ENCODE results near the gene NPEPPS. TPM values are rescaled to one million over a fixed set of nuclear protein-coding genes. Genes with fewer than 3 reads are reported as not detected.

The NPEPPS gene
- total RNA-seq, 2 experiments from 2014 or later = 74.4 to 84.5 TPM

DNA sequence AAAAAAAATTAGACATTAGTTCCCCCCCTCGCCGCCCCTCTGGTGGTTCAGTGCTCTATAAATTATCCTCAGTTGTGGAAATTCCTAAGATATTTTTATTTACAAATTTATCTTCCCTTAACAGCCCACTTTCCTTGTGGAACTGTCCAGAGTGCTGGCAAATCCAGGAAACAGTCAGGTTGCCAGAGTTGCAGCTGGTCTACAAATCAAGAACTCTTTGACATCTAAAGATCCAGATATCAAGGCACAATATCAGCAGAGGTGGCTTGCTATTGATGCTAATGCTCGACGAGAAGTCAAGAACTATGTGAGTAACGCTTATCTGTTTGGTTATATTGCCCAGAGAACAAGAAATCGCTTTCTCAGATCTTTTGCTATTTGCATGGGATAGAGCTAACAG, 121.7 kb downstream of the NPEPPS start:
- H3K27me3 Mint-ChIP-seq (ENCODE audit: low read depth) = no peaks in the 10 kb centered on the region
- no peak for DNase-seq
- H3K4me3 Mint-ChIP-seq = peak overlapping the region; percentile 43
- peaks cover 72% of the 10 kb centered on the region for H3K4me1 Mint-ChIP-seq (ENCODE audit: low read depth)
- no peaks in the 10 kb centered on the region for H3K9me3 Mint-ChIP-seq
- CTCF ChIA-PET = interaction anchor here (0.5 to 5.8 kb wide), 3 partner anchors 12 to 30 kb away, joined by 3 to 45 read pairs (median 3); no protein-coding TSS in a partner anchor
- intact Hi-C loops (cut with micrococcal nuclease) = no loop called here
- H3K36me3 Mint-ChIP-seq (ENCODE audit: low read depth) = peaks cover 63% of the 10 kb centered on the region
- peak overlapping the region; percentile 51 for H3K27ac Mint-ChIP-seq

DNA sequence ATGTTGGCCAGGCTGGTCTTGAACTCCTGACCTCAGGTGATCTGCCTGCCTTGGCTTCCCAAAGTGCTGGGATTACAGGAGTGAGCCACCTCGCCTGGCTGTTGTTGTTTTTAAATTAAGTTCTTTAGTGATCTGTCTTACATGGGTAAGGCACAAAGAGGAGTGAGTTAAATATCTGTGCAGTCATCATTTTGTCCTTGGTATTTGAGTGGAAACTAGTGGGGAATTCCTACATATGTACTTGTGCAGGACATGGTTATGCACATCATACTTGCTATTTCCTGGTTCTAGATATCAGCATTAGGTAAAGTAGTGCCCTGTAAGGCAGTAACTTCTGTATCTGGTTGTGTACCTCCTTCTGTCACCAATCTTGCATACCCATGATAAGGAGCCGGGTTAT, 122.5 kb downstream of the NPEPPS start:
- DNase-seq = no peak
- peaks cover 67% of the 10 kb centered on the region for H3K36me3 Mint-ChIP-seq (ENCODE audit: low read depth)
- H3K27me3 Mint-ChIP-seq (ENCODE audit: low read depth) = no peaks in the 10 kb centered on the region
- intact Hi-C loops (cut with micrococcal nuclease) = no loop called here
- H3K4me3 Mint-ChIP-seq = peak overlapping the region; percentile 2
- H3K9me3 Mint-ChIP-seq = no peaks in the 10 kb centered on the region
- H3K27ac Mint-ChIP-seq = peak overlapping the region; percentile 38
- H3K4me1 Mint-ChIP-seq (ENCODE audit: low read depth) = peaks cover 69% of the 10 kb centered on the region
- CTCF ChIA-PET = interaction anchor here (1.2 to 5.8 kb wide), 2 partner anchors 11 to 18 kb away, joined by 4 to 45 read pairs; no protein-coding TSS in a partner anchor

DNA sequence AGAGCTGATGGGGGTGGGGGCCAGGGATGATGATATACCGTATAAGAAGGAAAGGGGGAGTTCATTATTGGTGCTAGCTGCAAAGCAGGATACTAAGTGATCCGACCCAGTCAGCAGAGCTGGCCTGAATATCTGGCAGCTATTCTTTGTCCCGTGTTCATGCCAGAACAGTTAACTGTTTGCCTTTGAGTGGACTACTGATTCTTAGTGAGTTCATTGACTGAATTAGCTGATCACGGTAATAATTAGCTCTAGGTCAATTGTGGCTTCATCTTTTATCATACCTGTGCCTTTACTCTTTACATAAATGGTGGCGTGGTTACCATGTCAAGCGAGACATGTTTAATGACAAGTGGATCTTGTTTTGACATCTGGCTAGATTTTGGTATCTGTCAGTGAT, 124.1 kb downstream of the NPEPPS start:
- Mint-ChIP-seq H3K4me3 (no peak overlapping the region), H3K36me3 (ENCODE audit: low read depth) (peaks cover 74% of the 10 kb centered on the region), H3K27ac (peak overlapping the region; percentile 76), H3K9me3 (no peaks in the 10 kb centered on the region), H3K4me1 (ENCODE audit: low read depth) (peaks cover 75% of the 10 kb centered on the region), H3K27me3 (ENCODE audit: low read depth) (no peaks in the 10 kb centered on the region)
- DNase-seq = no peak
- CTCF ChIA-PET = interaction anchor here (5.8 kb wide), 1 partner anchor 9 kb away, joined by 45 read pairs; no protein-coding TSS in a partner anchor
- intact Hi-C loops (cut with micrococcal nuclease) = no loop called here

DNA sequence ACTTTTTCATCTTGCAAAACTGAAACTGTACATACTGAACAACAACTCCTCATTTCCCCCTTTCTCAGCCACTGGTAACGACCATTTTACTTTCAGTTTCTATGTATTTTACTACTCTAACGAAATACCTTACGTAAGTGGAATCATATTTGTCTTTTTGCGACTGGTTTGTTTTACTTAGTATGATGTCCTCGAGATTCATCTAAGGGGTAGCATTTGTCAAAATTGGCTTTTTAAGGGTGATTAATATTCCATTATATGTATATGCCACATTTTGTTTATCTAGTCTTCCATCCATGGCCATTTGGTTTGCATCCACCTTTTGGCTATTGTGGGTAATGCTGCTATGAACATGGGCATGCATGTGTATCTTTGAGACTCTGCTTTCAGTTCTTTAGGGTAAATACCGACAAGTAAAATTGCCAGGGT, 129.2 kb downstream of the NPEPPS start:
- Mint-ChIP-seq H3K4me3 (peak overlapping the region; percentile 37), H3K36me3 (ENCODE audit: low read depth) (peaks cover 70% of the 10 kb centered on the region), H3K27ac (peak overlapping the region; percentile 80), H3K4me1 (ENCODE audit: low read depth) (peaks cover 67% of the 10 kb centered on the region), H3K9me3 (no peaks in the 10 kb centered on the region), H3K27me3 (ENCODE audit: low read depth) (no peaks in the 10 kb centered on the region)
- DNase-seq = no peak
- intact Hi-C loops (cut with micrococcal nuclease) = loop anchor here (1.0 to 2.0 kb wide), 2 partner anchors 11 to 73 kb away; partner anchors contain the start of genes KPNB1 and TBX21
- CTCF ChIA-PET = interaction anchor here (1.2 kb wide), 1 partner anchor 10 kb away, joined by 5 read pairs; no protein-coding TSS in a partner anchor

DNA sequence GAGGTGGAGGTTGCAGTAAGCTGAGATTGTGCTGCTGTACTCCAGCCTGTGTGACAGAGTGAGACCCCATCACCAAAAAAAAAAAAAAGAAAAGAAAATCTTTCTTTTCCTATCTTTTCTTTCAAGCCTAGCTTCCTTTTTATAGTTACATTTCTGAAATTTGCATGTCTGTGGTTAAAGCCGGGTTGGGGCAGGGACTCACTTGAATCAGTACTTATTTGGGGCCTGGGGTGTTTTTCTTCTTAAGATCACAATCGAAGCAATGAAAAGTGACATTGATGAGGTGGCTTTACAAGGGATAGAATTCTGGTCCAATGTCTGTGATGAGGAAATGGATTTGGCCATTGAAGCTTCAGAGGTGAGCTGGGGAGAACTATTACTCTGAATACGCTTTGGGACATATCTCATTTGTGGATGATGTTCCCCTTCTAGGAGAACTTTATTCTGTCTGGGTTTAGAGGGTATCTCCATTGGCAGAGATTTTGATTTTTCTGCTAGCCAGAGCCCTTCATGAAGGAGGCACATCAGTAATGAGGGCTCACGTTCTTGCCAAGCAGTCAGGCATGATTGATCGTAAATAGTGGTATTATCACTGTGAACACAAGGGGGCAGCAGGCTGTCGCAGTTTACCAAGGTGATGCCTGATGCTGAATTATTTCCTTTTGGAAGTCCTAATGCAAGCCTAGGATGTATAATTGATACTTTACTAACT, 133.2 kb downstream of the NPEPPS start:
- Mint-ChIP-seq H3K27me3 (ENCODE audit: low read depth) (no peaks in the 10 kb centered on the region), H3K9me3 (no peaks in the 10 kb centered on the region), H3K36me3 (ENCODE audit: low read depth) (peaks cover 70% of the 10 kb centered on the region), H3K27ac (peak overlapping the region; percentile 87), H3K4me3 (no peak overlapping the region), H3K4me1 (ENCODE audit: low read depth) (peaks cover 41% of the 10 kb centered on the region)
- peak; percentile 80 for DNase-seq
- CTCF ChIA-PET = interaction anchor here (0.5 to 5.2 kb wide), 21 partner anchors 10 to 167 kb away, joined by 3 to 45 read pairs (median 5); partner anchors contain the start of genes KPNB1 and TBX21
- intact Hi-C loops (cut with micrococcal nuclease) = loop anchor here (1.0 to 2.0 kb wide), 4 partner anchors 31 to 138 kb away; partner anchors contain the start of gene TBKBP1

DNA sequence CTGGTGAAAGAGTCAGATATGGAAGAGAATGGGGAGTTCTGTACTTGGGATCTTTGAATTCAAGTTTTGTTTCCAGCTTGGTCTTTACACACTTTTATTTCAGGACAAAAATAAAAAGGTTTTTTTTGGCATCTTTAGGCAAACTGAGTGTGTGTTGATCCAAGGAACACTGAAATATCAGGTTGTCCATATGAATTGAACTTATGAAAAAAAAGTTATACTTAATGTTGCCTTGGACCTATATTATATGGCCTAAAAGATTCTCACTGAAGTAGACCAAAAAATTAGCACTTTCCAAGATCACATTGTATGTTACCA, 133.7 kb downstream of the NPEPPS start:
- Mint-ChIP-seq H3K4me1 (ENCODE audit: low read depth) (peaks cover 44% of the 10 kb centered on the region), H3K36me3 (ENCODE audit: low read depth) (peaks cover 73% of the 10 kb centered on the region), H3K9me3 (no peaks in the 10 kb centered on the region), H3K27ac (peak overlapping the region; percentile 87), H3K4me3 (no peak overlapping the region), H3K27me3 (ENCODE audit: low read depth) (no peaks in the 10 kb centered on the region)
- CTCF ChIA-PET = interaction anchor here (0.6 to 5.2 kb wide), 14 partner anchors 10 to 275 kb away, joined by 3 to 45 read pairs (median 12); partner anchors contain the start of genes KPNB1 and TBX21
- no peak for DNase-seq
- intact Hi-C loops (cut with micrococcal nuclease) = loop anchor here (1.0 to 2.0 kb wide), 4 partner anchors 30 to 138 kb away; partner anchors contain the start of gene TBKBP1

DNA sequence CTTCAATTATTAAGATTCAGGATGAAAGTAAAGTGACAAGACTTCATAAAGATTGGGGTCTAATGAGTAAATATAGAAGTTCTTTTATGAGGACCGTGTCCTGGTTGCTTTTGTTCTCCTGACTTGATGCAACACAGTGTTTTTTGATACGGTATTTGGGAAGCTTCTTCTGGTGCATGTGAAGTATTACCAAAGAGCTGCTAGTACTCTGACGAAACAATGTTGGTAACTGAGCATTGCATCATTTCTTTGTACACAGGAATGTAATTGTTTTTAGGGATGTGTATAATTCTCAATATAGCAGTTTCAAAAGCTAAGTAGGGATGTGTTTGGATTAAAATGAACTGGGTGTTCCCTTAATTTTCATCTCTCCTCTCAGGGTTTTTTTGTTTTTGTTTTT, 134.7 kb downstream of the NPEPPS start:
- Mint-ChIP-seq H3K4me3 (no peak overlapping the region), H3K36me3 (ENCODE audit: low read depth) (peaks cover 77% of the 10 kb centered on the region), H3K27me3 (ENCODE audit: low read depth) (no peaks in the 10 kb centered on the region), H3K9me3 (no peaks in the 10 kb centered on the region), H3K4me1 (ENCODE audit: low read depth) (peaks cover 43% of the 10 kb centered on the region), H3K27ac (peak overlapping the region; percentile 41)
- intact Hi-C loops (cut with micrococcal nuclease) = loop anchor here (2.0 kb wide), 1 partner anchor 29 kb away; the partner anchor contains the start of gene TBKBP1
- CTCF ChIA-PET = interaction anchor here (1.0 to 5.2 kb wide), 11 partner anchors 9 to 124 kb away, joined by 3 to 45 read pairs (median 13); partner anchors contain the start of gene KPNB1
- DNase-seq = no peak

DNA sequence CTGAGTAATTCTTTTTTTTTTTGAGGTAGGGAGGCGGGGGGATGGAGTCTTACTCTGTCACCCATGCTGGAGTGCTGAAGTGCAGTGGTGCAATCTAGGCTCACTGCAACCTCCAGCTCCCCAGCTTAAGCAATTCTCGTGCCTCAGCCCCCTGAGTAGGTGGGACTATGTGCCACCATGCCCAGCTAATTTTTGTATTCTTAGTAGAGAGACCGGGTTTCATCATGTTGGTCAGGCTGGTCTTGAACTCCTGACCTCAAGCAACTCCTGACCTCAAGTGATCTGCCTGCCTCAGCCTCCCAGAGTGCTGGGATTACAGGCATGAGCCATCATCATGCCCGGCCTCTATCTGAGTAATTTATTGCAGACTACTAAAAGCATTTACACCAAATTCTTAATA, 138.2 kb downstream of the NPEPPS start:
- no peaks in the 10 kb centered on the region for H3K27me3 Mint-ChIP-seq (ENCODE audit: low read depth)
- H3K4me3 Mint-ChIP-seq = no peak overlapping the region
- H3K4me1 Mint-ChIP-seq (ENCODE audit: low read depth) = peaks cover 36% of the 10 kb centered on the region
- intact Hi-C loops (cut with micrococcal nuclease) = no loop called here
- no peaks in the 10 kb centered on the region for H3K9me3 Mint-ChIP-seq
- no peak for DNase-seq
- H3K27ac Mint-ChIP-seq = peak overlapping the region; percentile 69
- CTCF ChIA-PET = interaction anchor here (0.6 to 0.9 kb wide), 3 partner anchors 11 to 169 kb away, joined by 3 to 4 read pairs (median 3); no protein-coding TSS in a partner anchor
- peaks cover 80% of the 10 kb centered on the region for H3K36me3 Mint-ChIP-seq (ENCODE audit: low read depth)

DNA sequence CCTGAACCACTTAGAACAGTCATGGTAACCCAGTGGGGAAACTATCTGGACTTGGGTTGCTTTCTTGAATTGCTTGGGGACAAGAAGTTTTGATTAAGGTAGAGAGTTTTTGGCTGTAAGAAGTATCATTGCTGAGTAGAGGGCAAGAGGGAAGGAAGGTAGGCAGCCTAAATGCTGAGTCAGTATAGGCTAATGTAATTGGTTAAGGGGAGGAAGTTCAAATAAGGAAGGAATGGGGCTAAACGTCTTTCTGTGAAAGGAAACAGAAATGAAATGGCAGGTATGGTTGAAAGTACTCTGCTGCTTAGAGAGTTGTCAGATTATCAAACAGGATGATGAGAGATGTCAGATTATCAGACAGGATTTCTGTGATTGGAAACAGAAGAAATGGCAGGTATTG, 139.2 kb downstream of the NPEPPS start:
- intact Hi-C loops (cut with micrococcal nuclease) = no loop called here

More for the DNA sequence above, 139.2 kb downstream of the NPEPPS start:
- peaks cover 85% of the 10 kb centered on the region for H3K36me3 Mint-ChIP-seq (ENCODE audit: low read depth)
- DNase-seq = no peak
- H3K4me1 Mint-ChIP-seq (ENCODE audit: low read depth) = peaks cover 41% of the 10 kb centered on the region
- H3K9me3 Mint-ChIP-seq = no peaks in the 10 kb centered on the region
- peak overlapping the region; percentile 69 for H3K27ac Mint-ChIP-seq
- CTCF ChIA-PET = interaction anchor here (1.1 to 1.8 kb wide), 2 partner anchors 9 to 23 kb away, joined by 3 to 6 read pairs; no protein-coding TSS in a partner anchor
- H3K4me3 Mint-ChIP-seq = no peak overlapping the region
- H3K27me3 Mint-ChIP-seq (ENCODE audit: low read depth) = no peaks in the 10 kb centered on the region

Other genes with a start within 250 kb of the NPEPPS start
- 1 to 10 TPM; 7.0 to 7.1 TPM for gene EFCAB13, start 207.2 kb upstream of the NPEPPS start, total RNA-seq
- 100 to 1,000 TPM; 602 to 614 TPM for gene KPNB1, start 118.8 kb downstream of the NPEPPS start, total RNA-seq
- gene TBKBP1, start 163.1 kb downstream of the NPEPPS start, total RNA-seq = 10 to 100 TPM; 19.5 to 19.7 TPM
- gene TBX21, start 202.1 kb downstream of the NPEPPS start, total RNA-seq = 10 to 100 TPM; 50.6 to 52.3 TPM

Data from activated naive CD4-positive, alpha-beta T cell treated with anti-CD3 and anti-CD28 coated beads for 36 hours (primary cell).